Measurements from ENCODE around the gene ATXN3. TPM values are rescaled to one million over a fixed set of nuclear protein-coding genes. Genes with fewer than 3 reads are reported as not detected.
A peak's percentile ranks its signal among the peaks of the same experiment; 100 is the strongest.
"Not testable (repeated sequence)": the region's sequence is repeated elsewhere in the genome, so short reads cannot be mapped to it uniquely, and the experiment has no call there.

ATXN3 gene
- total RNA-seq, 1 donor from 2014 or later, result 38.6 TPM

DNA sequence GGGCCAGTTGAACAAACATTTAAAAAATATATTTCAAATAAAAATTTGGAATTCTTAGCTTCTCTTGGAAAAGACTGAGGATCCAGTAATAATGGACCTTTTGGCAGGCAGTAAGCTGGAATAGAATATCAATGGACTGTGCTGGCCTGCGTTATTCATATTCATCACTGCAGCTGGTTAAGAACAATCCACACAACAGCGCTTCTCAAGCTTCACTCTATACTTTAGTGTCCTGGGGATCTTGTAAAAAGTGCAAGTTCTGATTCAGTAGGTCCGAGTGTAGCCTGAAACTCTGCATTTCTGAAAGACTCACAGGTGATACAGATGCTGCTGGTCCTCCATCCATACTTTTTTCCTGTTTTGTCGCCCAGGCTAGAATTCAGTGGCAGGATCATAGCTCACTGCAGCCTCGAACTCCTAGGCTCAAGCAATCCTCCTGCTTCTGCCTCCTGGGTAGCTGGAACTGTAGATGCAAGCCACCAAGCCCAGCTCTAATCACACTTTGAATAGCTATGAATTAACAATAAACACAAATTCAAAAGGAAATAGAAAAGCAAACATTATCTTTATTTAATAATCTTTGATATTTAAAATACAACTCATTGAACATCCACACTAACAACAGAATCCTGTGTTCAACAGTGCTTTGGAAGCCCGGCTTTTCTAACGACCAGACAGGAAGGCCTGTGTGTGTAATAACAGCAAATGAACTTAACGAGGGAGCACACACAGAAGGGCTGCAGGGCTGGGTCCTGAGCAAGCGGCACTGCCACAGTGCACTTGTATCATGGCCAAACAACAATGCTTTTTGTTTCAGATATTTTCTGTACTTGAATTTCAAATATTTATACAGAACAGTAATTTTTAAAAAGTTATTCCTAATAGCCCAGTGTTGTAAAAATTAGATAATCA lies 48.1 kb downstream of the ATXN3 start:
- DNase-seq (ENCODE audit: low spot score), result no peak

DNA sequence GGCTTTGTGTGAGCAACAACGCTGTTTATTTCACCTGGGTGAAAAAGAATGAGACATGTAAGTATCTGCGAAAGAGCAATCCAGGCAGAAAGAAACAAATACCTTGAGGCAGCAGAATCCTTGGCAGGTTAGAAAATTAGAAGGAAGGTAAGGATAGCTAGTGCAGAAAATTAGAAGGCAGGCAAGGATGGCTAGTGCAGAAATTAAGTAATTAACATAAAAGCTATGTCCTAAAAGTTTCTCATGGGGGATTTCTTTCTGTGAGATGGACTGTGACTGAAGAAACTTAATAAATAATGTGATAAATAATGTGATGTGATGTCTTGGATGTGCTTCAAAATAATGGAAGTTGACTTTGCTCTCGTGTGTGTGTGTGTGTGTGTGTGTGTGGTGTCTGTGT lies 56.6 kb downstream of the ATXN3 start:
- DNase-seq (ENCODE audit: low spot score), result no peak

DNA sequence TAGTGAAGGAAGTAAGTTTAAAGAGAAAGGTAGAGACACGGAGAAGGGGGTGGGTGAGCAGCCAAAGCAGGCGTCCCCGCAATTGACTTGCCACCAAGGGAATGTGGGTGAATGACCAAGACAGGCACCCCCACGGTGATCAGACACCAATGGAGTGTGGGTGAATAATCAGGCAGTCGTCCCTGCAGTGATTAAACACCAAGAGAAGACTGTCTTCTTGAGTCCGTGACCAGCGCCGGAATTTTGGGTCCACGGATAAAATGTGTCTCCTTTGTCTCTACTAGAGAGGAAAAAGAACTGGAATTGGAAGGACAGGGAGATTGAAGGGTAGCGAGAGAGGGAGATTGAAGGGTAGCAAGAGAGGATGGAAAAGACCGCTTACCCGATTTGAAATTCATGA lies 57.2 kb downstream of the ATXN3 start:
- DNase-seq (ENCODE audit: low spot score), result not testable (repeated sequence)

DNA sequence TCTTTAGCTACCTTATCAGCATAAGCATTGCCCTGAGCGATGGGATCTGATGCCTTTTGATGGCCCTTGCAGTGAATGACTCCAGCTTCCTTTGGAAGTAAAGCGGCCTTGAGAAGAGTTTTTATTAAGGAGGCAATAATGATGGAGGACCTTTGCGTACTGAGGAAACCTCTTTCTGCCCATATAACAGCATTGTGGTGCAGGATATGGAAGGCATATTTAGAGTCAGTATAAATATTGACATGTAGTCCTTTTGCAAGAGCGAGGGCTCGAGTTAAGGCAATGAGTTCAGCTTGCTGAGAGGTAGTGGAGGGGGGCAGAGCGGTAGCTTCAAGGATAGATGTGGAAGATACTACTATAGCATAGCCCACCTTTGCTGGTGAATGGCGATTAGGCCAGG lies 60.5 kb downstream of the ATXN3 start:
- not testable (repeated sequence) for DNase-seq (ENCODE audit: low spot score)

DNA sequence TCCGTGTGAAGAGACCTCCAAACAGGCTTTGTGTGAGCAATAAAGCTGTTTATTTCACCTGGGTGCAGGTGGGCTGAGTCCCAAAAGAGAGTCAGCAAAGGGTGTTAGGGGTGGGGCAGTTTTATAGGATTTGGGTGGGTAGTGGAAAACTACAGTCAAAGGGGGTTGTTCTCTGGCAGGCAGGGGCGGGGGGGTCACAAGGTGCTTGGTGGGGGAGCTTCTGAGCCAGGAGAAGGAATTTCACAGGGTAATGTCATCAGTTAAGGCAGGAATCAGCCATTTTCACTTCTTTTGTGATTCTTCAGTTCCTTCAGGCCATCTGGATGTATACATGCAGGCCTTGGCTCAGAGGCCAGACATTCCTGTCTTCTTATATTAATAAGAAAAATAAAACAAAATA lies 64.6 kb downstream of the ATXN3 start:
- DNase-seq (ENCODE audit: low spot score), result not testable (repeated sequence)

DNA sequence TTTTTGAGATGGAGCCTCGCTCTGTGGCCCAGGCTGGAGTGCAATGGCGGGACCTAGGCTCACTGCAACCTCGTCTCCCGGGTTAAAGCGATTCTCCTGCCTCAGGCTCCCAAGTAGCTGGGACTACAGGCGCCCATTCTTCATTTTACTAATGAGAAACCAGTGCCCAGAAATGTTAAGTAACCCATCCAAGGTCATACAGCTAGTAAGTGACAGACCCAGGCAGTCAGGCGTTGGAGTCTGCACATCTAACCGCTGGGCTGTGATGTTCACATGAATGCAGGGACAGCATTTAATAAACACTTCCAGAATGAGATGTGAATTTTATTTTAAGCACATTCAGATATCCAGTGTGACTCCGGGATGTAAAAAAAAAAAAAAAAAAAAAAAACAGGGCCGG lies 65.2 kb downstream of the ATXN3 start:
- no peak for DNase-seq (ENCODE audit: low spot score)

DNA sequence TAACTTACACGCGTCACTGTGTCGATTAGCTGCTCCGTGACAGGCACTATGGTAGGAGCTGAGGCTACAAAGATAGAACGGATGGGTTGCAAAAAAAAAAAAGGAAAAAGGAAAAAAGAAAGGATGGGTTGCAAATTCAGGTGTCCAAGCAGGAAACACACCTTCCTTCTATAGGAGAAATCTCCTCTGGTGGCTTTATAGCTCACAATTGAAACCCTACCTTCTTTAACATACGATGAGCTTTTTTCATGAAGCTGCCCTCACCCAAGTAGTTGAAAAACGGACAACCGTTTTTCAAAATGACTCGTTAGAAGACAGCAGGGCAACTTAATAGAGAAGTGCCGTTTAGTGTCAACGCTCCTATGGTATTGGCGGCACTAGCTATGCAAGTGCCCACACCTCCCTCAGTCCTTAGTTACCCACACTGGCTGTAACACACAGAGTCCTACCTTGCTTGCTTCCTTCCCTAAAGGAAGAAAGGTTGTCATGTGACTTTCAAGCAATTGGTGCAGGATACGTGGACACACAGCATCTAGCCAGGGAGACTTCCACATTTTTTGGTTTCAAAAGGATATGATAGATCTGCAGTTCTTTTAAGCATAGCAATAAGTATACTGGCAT lies 65.8 kb downstream of the ATXN3 start:
- no peak for DNase-seq (ENCODE audit: low spot score)

DNA sequence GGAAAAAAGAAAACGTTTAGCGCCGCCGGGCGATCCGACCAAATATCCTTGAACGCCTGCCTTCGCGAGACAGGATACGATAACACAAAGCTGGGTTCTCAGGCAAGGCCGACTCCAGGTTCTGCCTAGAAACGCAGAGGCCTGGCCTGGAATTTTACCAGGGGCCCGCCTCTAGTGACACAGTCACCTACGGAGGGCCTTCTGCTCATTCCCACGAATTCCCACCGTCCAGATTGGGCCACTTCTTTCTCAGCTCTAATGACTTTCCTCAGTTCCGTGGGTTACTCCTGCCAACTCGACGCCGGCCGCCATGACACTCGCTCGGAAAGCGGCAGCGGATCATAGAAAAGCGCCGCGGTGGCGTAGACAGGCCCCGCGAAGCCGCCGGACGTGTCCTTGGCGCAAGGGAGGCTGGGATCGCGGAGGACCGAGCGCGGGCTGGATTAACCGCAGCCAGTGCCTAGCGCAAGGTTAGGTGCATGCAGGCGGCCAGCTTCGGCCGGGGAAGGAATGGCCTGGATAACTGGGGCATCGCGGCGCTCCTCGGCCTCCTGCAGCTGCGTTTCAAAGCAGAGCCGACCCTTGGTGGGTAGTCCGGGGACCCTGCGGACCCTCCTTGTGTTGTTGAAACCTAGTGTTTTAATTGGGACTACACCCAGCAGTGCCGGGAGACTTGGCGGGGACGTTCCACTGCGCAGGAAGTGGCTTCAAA lies 66.5 kb downstream of the ATXN3 start, which contains the start of gene TRIP11:
Gene TRIP11 (minus strand): TSS at position 341 of the 712 bp plus-strand sequence. CDS start 374 bp downstream, outside the sequence.
- DNase-seq (ENCODE audit: low spot score), result peak; percentile 93

DNA sequence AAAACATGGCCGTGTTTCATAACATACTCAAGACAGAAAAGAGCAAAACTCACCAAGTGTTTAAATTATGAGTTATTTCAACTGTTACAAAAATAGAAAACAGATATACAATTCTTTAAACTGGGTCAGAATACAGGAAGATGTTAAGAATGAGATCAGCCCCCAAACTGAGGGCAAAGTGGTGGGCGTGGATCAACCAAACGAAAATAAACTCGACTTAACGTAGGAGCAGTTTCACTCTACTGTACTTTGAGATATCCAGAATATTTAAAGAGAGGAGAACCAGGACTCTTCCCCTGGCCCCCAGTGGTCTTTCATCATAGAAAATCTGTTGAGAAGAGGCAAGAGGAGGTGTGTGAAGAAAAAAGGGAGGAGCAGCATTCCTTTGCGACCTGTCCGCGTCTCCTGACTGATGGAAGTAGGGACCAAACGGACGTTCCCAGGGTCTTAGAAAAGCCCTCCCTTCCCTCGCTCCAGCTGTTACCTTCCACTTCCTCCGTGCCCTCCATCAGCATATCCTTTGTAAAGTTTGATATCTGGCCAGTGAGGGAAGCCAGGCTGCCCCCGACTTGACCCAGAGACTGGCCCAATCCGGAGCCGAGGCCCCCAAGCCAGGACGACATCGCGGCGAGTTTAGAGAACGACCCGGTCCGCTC lies 67.2 kb downstream of the ATXN3 start:
- no peak for DNase-seq (ENCODE audit: low spot score)

DNA sequence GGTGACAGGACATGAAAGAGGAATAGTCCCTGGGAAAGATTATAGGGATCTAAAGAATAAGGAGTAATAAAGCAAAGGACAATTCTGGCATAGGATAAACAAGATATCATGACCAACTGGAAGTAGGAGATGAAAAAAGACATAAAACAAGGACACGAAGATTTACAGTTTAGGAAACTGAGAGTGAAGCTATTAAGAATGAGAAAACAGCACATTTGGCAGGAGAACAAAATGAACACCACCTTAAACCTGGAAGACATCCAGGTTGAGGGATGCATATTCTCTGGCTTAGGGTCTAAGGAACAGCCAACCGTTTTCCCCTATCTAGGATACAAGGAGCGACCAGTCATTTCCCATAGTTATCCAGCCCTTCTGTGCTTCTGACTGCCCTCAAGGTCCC lies 68.4 kb downstream of the ATXN3 start:
- no peak for DNase-seq (ENCODE audit: low spot score)

DNA sequence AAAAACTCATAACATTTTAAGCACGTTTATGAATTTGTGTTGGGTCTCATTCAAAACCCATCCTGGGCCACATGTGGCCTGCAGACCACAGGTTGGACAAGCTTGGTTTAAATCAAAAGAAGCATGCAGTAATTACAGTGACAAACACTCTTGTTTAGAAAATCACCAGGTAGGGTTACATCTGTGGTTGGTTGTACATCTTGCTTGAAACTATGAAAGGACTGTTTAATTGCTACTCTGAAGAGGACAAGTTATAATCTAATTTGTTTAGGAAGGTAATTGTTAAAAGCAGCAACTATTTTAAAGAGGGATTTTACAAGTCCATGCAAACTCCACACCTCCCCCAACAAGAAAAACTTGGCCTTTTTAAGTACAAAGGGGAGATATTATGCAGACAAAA lies 70.5 kb downstream of the ATXN3 start:
- no peak for DNase-seq (ENCODE audit: low spot score)

DNA sequence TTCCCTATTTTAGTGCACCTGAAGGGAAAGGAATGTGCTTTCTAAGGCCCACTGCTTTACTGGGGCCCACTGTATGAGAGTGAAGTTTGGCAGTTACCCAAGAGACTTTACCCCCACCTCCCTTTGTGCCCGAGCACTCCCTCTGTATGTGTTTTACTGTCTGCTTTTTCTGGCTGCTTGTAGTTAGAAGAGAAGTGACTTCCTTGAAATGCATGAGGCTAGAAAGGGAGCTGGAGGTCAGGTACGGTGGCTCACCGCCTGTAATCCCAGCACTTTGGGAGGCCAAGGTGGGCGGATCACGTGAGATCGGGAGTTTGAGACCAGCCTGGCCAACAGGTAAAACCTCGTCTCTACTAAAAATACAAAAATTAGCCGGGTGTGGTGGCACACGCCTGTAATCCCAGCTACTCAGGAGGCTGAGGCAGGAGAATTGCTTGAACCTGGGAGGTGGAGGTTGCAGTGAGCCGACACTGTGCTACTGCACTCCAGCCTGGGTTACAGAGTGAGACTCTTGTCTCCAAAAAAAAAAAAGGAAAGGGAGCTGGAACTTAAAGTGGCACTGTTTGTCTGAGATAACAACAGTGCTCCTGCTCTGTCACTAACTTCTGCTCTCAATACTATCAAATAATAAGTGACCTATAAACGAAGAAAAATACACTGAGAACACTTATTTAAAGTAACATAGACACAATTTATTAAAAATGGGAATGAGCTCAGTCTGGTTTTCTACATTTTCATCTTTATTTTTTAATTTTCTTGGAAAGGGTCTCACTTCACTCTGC lies 72.3 kb downstream of the ATXN3 start:
- no peak for DNase-seq (ENCODE audit: low spot score)

DNA sequence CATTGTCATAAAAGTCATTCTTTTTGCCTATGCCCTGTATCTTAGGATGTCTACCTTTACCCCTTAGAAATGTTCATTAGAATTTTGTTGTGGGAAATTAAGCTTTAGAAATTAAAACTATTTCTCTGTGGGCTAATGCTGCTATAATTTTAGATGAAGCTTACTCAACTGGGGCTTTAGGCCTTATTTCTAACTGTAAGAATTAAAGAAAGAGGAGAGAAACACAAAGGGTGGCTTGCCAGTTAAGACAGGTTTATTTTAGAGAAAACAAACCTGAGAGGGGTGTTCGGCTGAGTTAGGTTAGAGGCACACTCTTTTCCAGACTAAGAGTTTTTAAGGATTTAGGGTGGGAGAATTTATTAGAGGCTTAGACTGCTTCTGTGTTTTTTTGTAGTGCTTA lies 72.9 kb downstream of the ATXN3 start:
- no peak for DNase-seq (ENCODE audit: low spot score)

DNA sequence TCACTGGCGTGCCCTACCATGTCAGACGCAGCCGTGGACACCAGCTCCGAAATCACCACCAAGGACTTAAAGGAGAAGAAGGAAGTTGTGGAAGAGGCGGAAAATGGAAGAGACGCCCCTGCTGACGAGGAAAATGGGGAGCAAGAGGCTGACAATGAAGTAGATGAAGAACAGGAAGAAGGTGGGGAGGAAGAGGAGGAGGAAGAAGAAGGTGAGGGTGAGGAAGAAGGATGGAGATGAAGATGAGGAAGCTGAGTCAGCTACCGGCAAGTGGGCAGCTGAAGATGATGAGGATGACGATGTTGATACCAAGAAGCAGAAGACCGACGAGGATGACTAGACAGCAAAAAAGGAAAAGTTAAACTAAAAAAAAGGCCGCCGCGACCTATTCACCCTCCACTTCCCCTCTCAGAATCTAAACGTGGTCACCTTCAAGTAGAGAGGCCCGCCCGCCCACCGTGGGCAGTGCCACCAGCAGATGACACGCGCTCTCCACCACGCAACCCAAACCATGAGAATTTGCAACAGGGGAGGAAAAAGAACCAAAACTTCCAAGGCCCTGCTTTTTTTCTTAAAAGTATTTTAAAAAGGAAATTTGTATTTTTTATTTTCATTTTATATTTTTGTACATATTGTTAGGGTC lies 79.7 kb downstream of the ATXN3 start:
- no peak for DNase-seq (ENCODE audit: low spot score)

DNA sequence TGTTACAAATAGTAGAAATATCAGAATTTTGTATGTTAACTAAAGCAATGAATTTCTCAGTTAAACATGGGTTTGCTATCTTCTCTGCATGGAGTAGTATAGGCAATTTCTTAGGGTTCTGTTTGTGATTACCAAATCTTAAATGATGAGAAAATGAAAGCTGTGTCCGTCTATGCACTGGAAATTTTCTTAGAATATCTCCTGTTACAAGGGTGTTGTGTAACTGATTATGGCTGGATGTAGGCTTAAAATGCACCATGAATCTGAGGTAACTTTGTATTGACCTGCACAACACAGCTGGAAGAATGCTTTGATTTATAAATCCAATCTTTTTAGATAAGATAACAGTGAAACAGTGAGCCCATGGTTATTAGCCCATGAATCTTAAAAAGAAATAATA lies 84.3 kb downstream of the ATXN3 start:
- DNase-seq (ENCODE audit: low spot score), result no peak

DNA sequence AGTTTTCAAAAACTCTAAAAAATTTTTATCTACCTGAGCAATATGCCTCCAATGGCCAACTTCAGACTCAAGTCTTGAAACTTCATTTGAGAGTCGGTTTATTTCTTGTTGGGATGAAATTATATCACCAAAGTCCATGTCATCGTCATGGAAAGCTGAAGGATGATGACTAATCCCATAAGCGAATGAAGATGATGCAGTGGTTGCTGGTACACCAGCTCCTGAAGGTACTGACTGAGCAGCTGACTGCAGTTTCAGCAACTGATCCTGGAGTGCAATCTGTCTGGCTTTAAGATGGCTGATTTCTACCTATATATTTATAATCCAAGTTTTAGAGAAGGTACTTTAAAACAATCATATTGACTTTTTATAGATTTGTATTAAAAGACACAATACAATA lies 84.9 kb downstream of the ATXN3 start:
- DNase-seq (ENCODE audit: low spot score), result no peak

DNA sequence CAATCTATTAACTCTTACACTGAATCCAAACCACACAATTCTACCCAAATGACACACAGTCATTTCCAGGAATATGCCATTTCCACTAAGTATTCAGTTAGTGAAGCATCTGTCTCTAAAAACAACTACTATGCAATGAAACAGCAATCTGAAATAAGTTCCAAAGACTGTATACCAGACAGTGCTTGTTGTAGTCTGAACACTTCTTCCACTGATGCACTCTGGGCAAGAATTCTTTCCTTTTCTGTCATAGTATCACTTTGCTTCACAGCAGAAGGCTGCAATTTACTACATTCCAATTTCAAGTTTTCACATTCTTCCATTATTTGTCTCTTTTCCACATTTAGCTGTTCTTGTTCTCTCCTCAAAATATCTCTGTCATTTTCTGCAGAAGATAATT lies 92.3 kb downstream of the ATXN3 start:
- no peak for DNase-seq (ENCODE audit: low spot score)

DNA sequence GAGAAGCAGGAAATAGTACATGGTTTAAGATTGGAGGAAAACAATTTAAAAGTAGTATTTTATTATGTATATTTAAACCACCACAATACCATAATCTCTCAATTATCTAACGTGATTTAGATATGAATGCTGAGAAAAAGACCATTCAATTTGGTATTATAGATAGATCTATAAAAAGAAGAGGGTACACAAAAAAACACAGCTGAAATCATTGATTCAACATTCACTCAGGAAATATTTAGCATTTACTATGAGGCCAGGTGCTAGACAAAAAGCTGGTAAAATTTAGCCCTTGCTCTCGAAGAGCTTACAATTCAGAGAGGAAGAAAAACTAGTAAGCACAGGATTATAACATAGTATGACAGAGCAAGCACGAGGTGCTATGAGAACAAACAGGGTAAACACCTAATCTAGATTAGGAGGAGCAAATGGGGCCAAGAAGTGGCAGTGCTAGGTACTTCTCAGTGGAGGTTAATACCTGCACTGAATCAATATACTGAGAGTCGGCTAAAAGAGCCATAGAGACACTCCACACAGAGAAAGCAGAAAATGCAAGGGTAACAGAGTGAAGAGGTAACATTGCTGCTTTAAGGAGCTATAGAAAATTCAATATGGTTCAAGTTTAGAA lies 94.1 kb downstream of the ATXN3 start:
- no peak for DNase-seq (ENCODE audit: low spot score)

DNA sequence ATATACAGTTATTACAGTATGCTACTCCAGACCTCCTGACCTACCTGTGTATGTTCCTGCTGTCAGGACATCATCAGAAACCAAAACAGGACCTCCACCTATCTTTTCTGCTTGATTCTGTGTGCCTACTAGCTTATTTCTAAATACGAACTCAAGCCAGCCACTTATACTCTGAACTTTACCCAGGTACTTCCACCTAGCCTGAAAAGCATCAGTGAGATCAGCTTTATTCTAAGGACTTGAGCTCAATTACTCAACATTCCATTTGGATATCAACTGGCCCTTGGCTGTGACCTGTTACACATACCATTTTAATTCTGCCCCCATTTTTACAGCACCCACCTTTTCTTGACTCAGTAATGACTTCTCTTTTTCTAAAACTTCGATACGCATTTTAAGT lies 95.7 kb downstream of the ATXN3 start:
- no peak for DNase-seq (ENCODE audit: low spot score)

DNA sequence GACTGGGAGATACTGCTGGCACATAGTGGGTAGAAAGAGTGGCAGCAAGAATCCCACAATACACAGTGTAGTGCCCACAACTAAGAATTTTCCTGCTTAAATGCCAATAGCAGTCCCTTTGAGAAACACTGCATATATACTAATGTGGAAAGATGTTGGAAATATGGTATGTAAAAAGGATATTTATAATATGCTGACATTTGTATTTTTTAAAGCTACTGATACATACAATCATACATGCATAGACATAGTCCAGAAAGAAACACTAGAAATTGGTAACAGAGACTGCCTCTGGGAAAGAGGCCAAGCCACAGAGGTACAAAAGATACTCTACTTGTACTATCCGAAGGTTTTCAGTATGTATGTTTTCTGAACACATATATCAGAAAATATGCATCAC lies 96.8 kb downstream of the ATXN3 start:
- DNase-seq (ENCODE audit: low spot score), result no peak

All from ureter (tissue), 1 donor.